HG03064 (cell line): ENCODE data around the gene ANKRD49.

Source experiments
- ATAC-seq: cut with Tn5 transposase; IDR thresholded peaks from one replicate; pipeline ENCODE4 v1.9.1; 2021; ENCODE audit warnings: low read depth; ENCODE audit not compliant: unreplicated experiment

The ANKRD49 gene, protein sequence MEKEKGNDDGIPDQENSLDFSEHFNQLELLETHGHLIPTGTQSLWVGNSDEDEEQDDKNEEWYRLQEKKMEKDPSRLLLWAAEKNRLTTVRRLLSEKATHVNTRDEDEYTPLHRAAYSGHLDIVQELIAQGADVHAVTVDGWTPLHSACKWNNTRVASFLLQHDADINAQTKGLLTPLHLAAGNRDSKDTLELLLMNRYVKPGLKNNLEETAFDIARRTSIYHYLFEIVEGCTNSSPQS

GRCh38 chr11:94493281-94494125 is at the start of gene ANKRD49, which contains the start of gene MRE11:
TSS of gene ANKRD49 (plus strand) at chr11:94493984. CDS start at chr11:94496694, 2,710 bp downstream.
TSS of gene MRE11 (minus strand) at chr11:94493844. CDS start at chr11:94492801, 1,043 bp downstream.
- peak; percentile 99 for ATAC-seq

GRCh38 chr11:94445641-94446040 is 48.1 kb upstream of the ANKRD49 start:
- no peak for ATAC-seq

DNA sequence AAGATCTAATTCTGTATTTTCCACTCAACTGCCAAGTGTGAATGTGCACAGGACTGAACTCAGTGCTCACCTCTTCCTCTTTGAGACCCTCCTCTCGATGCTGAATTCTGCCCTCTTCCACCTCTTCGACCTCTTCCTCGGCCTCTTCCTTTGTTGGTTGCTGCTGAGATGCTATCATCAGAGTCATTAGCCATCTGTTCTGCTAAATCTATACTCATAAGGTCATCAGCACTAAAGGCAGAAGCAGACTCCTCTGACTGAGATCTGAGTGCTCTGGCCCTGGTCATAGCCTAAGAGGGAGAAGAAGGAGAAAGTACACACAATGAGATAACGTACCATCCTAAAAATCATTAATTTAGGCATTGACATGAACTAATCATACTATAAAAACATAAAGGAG is 46.6 kb upstream of the ANKRD49 start:
- no peak for ATAC-seq

- no peak for ATAC-seq
Observed at GRCh38 chr11:94449029-94449428, 44.8 kb upstream of the ANKRD49 start.

DNA sequence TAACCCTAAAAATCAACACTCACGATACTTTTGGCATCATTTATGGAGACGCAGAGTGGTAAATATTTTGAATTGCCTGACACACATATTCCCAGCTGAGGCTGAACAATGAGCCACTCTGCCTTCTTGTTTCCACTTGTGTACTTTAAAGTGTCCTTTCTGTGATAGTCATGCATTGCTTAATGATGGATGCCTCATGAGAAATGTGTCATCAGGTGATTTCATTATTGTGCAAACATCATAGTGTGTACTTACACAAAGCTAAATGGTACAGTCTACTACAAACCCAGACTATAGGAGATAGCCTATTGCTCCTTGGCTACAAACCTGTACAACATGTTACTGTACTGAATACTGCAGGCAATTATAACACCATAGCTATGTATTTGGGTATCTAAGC is 44.3 kb upstream of the ANKRD49 start:
- no peak for ATAC-seq

DNA sequence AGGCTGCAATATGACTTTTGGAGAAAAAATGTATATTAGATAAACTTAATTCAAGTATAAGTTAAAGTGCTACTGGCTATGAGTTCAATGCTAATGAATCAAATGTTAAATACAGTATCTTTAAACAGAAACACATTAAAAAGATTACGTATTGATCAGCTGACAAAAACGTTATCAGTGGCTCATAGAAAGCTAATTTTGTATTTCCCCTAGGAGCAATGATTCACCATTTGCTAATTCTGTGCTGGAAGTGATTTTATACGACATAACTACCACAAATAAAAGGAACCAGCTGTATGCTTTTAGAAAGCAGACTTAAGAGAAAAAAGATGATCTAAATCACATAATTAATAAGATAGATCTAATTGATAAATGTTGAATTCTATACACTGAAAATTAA is 43.7 kb upstream of the ANKRD49 start:
- no peak for ATAC-seq

DNA sequence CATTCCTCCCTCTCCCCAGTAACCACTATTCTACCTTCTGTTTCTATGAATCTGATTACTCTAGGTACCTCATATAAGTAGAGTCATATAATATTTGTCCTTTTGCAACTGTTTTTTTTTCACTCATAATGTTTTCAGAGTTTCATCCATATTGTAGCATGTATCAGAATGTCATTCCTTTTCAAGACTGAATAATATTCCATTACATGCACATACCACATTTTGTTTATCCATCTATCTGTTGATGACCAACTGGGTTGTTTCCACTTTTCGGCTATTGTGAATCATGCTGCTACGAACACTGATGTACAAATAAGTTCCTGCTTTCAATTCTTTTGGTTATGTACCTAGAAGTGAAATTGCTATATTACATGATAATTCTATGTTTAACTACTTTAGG is 40.8 kb upstream of the ANKRD49 start:
- ATAC-seq, result no peak

GRCh38 chr11:94454301-94454700 is 39.5 kb upstream of the ANKRD49 start:
- ATAC-seq, result no peak

DNA sequence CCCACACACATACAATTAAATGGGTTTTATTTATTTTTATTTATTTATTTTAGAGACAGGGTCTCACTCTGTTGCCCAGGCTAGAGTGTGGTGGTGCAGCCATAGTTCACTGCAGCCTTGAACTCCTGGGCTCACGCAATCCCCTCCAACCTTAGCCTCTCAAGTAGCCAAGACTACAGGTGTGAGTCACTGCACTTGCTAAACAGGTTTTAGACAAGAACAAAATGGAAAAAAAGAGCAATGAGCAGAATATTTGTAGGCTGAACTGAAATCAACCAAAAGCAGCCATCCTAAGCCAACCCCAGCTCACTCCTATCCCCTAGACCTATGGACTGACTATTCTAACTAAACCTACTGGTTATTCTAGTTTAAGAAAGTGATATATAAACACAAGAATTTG is 37.9 kb upstream of the ANKRD49 start:
- ATAC-seq, result no peak

DNA sequence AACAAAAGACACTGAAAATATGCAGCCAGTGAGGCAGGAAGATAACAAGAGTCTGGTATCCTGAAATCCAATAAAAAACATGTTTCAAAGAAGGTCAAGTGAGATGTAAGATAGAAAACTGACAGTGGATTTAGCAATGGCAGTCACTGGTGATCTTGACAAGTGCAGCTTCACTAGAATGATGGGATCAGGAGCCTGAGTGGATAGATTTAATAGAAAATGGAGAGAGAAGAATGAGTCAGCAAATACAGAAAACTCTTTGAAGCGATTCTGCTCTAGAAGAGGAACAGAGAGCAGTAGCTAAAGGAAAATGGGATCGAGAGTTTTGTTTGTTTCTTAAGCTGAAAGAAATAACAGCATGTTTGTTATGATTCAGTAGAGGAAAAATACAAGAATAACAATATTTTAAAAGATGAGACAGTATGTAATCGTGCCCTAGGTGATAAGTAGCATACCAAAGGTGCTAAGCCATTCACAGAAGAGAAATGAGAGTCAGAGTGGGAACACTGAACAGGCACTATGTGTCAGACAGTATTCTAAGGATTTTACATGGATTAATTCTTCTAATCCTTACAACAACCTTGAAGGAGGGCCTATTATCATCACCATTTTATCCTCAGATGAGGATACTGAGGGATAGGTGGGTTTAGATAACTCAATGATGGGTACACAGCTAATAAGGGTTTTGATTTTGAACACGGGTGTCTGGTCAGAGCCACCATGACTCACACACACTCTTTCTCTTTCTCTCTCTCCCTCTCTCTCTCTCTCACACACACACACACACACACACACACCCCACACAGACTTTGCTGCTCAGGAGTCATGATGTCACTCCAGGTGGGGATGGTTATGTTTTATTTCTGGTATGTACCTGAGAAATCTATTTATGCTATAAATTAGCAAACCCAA is 36.4 kb upstream of the ANKRD49 start:
- no peak for ATAC-seq

DNA sequence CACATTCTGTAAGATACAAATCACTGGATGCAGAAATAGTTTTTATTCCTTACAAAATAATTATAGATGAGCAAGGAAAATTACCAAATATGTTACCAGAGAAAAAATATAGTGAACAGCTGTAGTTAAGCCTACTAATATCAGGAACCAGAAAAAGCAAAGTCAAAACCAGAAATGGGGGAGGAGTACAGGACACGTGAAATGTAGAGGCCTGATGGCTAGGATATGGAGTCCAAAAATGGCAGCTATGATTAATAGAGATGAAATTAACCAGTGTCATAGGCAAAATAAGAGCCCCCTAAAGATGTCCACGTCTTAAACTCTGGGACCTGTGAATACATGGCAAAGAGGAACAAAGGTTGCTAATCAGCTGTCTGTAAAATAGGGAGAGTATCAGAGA is 34.2 kb upstream of the ANKRD49 start:
- ATAC-seq, result no peak

GRCh38 chr11:94469416-94469815 is 24.4 kb upstream of the ANKRD49 start:
- peak; percentile 89 for ATAC-seq

DNA sequence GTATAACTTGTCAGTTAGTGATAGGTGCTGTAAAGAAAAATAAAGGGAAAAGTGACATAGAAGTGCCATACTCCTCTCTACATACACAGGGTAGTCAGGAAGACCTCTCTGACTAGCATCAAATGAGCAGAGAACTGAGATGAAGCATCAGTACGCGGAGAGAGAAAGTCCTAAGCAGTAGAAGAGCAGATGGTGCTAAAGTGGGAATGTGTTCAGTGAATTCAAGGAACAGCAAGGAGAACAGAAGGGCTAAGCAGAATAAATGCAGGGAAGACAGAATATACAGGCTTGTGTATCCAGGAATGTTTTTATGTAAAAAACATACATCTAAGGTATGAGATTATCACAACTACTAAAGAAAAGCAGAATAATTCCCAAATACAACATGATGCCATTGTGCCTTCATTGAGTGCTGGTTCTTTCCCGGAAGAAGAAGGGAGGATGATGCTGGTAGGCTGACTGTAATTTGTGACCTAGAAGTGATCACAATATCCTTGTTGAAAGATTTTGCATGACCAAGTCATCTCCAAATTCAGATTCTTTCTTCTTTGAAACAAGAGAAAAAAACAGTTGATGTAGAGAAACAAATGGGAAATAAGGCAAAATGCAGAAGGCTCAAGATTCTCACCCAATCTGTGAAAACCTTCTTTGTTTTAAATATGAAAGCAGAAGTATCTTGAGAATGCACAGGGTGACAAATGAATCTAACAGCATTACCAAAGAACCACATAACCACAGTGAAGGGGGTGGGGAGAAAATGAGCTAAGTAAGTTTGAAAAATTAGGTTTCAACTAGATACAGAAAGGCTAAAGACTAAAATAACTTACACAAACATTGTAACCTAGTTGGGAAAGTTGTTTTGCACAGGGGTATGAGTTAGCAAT is 20.6 kb upstream of the ANKRD49 start:
- ATAC-seq, result peak; percentile 75

DNA sequence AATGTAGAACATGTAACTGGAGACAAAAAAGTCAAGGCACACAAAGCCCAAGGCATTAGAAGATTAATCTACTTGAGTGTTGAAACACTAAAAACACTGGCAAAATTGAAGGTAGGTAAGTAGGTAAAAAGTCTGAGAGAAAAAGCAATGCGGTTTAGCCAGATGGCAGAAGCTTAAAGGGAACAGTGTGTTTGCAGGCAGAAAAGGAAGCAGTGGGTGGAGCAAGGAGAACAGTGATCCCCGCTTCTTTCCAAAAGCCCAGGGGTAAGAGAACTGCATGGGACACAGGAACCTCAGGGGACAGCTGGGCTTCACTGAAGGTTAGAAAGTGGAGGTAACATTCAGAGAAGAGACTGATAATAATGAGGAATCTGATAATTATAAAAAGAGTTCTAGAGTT is 16.2 kb upstream of the ANKRD49 start:
- no peak for ATAC-seq

DNA sequence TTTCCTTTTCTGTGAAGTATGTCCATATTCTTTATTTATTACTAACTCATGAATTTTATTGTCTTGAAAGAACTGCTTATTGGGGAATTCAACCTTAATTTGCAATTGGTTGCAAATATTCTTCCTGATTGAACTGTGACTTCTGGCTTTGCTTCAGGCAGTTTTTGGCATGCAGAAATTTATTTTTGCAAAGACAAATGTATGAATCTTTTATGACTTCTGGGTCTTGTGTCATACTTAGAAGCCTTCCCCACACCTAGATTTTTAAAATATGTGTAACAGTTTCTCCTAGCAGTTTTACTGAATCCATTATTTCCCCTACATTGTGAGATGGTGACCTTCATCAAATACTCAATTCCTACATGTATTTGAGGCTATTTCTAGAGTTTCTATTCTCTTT is 12.4 kb upstream of the ANKRD49 start:
- no peak for ATAC-seq

DNA sequence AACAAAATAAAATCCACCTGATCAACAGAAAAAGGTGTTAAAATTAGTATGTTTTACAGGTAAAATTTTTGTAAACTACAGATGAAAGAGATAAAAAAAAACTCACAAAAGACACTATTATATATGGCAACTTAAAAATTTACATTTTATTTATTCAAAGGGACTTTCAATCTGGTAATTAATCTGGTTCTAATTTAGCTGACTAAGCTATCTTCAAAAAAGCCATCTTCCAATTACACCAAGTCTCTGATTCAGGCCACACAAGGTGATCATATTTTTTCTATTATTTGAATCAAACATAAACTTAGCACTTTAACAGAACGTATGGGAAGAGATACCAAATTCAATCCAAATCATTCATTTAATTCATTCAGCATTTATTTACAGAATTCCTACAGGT is 7.7 kb upstream of the ANKRD49 start:
- no peak for ATAC-seq

DNA sequence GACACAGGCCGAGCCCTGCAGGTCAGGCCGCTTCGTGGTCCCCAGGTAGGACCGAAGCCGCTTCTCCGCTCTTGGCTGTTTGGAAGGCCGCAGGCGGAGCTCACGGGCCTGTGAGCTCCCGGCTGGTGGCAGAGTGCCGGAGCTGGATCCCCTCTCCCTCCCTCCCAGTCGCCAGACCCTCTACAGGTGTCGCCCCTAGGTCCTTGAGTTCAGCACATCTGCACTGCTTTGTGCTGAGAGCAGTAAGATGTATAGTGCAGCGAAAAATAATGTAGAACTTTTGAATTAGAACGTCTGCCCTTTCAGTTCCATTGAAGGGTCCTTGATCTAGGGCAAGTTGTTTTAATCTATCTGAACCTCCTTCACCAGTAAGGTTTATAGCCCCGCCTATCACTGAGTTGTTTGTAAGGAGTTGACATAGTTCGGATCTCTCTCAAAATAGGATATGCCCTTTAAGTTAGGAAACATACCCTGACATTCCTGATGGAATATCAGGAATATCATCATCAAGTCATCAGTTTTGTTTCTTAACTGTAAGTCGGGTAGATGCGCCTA is 419 bp downstream of the ANKRD49 start:
- peak; percentile 57 for ATAC-seq

- no peak for ATAC-seq
Observed at GRCh38 chr11:94500181-94500580, 6.4 kb downstream of the ANKRD49 start.

DNA sequence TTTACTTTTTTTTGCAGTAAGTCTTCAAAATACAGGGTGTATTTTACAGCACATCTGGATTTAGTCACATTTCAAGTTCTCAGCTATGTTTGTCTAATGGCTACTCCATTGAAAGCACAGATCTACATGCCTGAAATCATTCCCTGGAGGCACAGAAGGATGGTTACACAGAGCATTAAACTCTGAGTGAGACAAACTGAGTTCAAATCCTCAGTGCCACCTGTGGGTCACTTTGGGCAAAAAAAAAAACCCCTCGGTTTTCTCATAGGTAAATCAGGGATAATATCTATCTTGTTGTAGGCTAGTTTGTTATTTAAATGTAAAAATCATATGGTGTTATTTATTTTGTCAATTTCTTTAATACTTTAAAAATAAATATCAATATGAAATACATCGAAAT is 7.7 kb downstream of the ANKRD49 start:
- no peak for ATAC-seq
